ENCODE data around the gene SULT4A1.

The SULT4A1 gene

DNA sequence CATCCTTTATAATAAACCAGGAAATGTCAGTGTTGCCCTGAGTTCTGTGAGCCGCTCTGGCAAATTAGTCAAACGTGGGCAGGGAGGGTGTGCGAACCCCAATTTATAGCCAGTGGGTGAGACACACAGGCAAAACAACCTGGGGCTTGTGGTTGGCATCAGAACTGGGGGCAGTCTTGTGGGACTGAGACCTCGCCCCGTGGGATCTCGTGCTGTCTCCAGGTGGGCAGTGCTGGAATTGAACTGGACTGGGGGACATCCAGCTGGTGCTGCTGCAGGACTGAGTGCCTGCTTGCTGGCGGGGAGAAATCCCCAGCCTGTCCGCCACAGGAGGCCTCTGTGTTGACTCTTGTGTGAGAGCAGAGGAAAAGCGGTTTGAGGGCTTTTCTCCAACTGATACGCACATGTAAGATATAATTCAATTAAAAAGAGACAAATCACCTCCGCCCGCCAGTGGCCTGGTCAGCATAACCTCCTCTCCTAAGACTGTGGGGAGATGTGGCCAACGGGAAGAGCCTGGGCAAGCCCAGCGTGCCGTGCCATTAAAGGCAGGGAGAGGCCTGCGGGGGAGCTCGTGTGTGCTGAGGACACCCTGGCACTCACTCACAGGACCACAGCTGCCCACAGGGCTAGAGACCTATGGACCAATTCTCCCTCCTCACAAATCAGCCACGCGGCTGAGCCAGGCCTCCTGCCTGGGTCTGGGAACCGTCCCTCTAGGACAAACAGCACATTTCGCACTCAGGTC lies 18.4 kb downstream of the SULT4A1 start:
- FAIRE-seq, result no peak

GRCh38 chr22:43841742-43842141 lies 20.6 kb downstream of the SULT4A1 start:
- no peak for FAIRE-seq

GRCh38 chr22:43840851-43841250 lies 21.5 kb downstream of the SULT4A1 start:
- no peak for FAIRE-seq

DNA sequence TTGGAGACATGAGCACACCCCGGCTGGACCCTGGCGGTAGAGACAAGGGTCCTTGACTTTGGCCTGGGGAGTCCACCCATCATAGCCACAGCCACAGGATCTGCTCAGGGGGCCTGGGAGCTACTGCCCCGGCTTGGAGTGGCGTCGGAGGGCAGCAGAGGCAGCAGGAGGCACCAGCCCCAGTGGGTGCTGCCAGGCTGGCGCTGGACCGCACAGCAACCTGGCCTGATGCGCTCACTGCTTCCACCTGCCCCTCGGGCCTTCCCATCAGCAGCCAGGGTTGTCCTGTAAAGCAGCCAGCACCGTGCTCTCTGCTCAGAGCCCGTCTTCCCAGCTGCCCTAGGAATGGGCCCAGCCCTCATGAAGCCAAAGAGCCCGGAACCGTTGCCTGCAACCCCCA lies 21.9 kb downstream of the SULT4A1 start:
- no peak for FAIRE-seq

GRCh38 chr22:43839781-43840180 lies 22.5 kb downstream of the SULT4A1 start:
- FAIRE-seq, result no peak

DNA sequence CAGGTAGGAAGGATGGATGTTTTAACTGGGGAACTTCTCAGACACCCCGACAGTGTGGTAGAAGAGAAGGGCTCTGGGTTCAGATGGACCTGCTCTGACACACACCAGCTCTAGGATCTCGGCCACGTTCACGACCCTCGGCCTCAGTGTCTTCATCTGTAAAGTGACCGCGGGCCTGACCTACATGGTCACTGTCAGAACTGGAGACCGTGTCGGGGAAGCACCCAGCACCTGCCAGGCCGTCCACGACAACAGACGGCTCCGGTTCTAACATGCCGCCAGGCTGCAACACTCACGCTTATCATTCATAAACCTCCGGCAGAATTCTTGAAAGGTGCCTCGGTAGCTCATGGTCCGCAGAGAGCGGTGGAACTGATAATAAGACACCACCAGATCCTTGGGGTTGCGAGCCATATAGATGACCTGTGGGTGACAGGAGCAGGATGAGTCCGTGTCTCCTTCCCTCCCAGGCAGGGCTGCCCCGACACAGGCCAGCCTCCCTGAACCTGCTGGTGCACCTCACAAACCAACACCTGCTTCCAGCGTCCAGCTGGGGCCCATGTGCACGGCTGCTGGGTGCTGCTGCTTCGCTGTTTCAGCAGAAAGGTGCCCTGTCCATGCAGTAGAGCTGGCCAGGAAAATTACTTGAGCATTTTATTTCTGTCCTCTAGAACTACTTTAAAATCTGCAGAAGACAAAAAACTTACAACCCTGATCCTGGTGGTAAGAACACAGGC lies 23.6 kb downstream of the SULT4A1 start:
- no peak for FAIRE-seq

DNA sequence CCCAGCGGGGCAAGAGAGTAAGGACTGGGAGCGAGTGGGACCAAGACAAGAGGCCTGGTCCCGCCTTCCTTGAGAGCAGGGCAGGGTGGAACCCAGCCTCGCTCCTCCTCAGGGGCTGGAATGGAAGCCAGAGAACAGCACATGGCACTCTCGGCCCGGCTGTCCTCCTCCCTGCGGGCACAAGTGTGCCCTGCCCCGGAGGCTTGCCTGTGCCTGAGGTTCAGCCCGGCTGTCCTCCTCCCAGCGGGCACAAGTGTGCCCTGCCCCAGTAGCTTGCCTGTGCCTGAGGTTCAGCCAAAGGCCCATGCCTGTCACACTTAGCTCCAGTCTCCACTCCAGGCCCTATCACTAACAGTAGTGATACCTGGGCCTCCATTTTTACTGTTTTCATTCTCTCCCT lies 24.2 kb downstream of the SULT4A1 start:
- no peak for FAIRE-seq

DNA sequence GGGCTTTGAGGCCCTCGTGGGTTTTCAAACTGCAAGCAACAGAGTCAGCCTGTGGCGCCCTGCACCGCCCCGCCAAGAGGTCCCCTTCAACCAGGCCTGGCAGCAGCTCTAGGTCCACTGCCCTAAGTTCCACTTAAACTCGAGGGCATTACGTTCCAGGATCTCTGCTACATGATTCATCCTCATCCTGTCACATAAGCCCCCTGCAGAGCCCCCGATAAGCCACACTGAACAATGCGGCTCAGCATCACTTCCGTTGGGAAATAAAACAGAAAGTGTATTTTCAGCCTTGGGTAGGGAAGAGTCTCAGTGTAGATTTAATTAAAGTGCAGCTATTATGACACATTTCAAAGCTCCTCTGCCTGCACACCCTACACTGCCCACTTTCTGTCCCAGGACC lies 24.6 kb downstream of the SULT4A1 start:
- FAIRE-seq, result no peak

GRCh38 chr22:43835736-43836135 lies 26.6 kb downstream of the SULT4A1 start:
- no peak for FAIRE-seq

DNA sequence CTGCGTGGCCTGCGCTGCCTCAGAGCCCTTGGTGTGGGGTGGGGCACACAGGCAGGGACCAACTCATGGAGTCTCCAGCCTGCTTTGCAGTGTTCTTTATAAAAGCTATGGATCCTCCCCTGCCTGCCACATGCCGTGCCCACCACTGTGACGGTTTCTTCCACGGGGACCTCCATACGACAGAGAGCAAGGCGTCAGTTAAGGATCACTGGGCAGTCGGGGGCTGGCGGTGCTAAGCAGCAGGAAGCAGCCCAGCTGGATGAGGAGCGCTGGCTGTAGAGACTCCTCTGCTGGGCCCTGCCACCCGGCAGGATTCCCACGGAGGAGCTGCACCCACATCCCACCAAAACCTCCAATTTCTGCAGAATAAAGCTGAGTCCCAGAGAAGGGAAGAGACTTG lies 27.1 kb downstream of the SULT4A1 start:
- no peak for FAIRE-seq

DNA sequence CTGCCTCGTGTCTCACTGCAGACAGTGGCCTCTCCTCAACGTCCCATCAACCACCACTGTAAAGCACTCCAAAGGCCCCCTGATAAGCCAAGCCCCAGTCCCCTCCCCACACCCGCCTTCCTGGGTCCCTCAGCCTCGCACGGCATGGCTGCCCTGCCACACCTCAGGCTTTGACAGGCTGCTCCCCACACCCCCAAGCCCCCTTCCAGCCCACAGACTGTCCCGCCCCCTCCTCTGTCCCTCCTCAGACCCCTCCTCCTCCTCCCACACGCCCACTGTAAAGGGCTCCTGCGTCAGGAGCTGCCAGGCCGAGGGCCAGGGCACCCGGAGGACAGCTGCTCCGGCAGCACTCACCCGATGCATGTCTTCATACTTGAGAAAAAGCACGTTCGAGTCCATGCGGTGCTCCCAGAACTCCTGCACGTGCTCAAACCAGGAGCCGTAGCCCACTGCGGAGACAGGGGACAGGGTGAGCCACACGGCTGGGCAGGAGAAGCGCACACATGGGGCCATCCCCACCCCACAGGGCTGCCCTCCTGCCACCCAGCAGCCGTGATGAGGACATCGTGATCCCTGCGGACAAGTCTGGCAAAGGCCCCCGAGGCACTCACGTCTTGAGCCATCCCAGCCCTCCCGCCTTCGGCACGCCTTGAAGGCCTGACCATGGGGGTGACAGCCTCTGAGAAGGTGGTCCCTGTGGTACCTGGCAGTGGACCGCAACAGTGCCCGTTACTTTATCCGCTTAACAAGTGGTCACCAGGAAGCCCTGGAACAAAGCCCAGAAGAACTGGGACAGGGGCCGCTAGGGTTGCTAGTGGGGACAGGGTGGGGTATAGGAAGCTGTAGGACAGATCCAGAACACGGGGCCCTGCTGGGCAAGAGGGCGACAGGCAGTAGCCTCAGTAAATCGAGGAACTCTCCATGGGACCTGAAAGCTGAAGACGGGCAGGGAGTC lies 28.8 kb downstream of the SULT4A1 start:
- FAIRE-seq, result no peak

DNA sequence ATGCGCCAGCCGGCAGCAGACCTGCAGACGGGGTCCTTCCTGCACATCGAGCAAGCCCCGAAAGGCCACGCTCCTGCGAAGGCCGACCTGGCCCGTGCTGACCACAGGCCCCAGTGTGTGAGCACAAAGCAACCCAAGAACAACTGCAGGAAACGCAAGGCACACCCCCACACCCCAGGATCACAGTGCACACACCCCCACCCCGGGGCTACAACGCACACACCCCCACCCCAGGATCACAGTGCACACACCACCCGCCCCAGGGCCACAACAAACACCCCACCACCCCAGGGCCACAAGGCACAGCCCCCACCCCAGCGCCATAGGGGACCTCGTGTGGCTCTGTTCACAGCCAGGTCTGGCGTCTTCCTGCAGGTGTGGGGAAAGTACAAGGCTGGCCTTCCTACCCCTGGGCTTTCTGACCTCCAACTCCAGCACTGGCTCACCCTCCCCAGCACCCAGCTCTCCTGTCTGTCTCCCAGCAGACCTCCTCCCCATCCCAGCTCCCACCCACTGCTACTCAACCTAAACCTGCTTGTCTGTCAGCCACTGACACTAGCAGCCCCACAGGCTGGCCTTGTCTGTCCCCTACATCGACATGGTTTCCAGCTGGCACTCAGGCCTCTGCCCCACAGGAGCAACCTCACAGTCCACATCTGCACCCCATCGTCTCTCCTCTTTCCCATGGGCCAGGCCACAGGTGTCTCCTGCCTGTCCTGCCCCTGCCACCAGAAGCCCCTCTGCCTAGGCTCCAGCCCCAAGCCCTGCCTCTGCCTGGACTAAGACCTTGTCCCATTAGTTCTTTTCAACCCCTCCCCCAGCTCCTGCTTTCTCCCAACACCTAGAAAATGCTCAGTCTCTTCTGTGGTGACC lies 29.7 kb downstream of the SULT4A1 start:
- FAIRE-seq, result no peak

DNA sequence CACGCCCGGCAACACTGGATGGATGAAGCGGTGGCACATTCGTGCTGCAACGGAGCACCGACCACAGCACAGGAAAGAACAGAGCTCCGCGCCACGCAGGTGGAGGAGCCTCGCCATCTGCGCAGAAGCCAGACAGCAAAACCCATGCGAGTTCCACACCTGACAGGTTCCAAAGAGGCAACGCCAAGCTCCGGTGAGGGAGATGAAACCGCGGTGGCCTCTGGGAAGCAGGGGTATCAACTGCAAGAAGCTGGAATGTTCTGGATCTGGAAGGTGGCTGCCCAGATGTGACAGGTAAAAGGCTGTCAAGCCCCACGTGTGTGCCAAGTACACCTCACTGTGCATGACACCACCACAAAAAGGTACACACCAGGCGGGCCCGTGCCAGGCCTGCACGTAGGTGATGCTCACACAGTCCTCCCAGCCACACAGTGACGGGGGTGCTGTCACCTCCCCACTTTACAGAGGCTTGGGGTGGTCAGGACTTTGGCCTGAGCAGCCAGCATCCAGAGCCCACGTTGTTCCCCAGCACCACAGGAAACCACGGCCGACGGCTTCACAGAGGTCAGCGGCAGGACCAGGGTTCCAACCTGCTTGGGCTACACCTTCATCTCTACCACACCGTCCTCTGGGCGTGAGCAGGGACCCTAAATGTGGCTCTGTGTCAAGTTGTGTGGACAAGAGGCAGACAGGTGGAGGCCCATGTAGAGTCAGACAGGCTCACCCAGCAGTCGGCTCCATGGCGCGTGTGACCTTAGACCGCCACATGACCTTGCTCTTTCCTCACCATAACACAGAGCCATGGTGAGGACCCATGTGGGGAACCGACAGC lies 30.5 kb downstream of the SULT4A1 start:
- FAIRE-seq, result no peak

DNA sequence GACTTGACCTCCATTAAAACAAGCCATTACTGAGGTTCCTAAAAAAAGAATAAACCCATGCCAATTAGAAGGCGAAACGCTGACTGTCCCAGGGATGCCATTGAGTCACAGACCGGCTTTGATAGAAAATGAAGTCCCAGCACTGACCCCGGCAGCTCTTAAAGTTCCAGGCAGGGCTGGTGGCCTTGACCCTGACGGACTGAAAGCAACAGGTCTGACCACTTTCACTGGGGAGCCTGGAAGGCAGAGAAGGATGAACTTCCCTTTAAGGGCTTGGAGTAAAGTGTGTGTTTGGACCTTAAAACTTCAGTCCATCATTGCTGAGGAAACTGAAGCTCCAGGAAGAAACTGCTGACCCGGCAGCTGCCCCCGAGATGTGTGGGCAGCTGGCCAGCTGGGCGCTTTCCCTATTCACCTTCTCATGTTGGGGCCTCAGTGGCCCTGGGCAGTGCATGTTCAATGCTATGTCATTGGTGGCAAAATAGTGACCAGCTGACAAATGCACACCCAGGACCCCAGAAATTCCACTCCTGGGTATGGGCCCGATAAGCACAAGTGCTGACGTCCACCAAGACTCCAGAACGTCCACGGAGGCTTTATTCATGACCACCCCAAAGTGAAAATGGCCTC lies 31.3 kb downstream of the SULT4A1 start:
- no peak for FAIRE-seq

DNA sequence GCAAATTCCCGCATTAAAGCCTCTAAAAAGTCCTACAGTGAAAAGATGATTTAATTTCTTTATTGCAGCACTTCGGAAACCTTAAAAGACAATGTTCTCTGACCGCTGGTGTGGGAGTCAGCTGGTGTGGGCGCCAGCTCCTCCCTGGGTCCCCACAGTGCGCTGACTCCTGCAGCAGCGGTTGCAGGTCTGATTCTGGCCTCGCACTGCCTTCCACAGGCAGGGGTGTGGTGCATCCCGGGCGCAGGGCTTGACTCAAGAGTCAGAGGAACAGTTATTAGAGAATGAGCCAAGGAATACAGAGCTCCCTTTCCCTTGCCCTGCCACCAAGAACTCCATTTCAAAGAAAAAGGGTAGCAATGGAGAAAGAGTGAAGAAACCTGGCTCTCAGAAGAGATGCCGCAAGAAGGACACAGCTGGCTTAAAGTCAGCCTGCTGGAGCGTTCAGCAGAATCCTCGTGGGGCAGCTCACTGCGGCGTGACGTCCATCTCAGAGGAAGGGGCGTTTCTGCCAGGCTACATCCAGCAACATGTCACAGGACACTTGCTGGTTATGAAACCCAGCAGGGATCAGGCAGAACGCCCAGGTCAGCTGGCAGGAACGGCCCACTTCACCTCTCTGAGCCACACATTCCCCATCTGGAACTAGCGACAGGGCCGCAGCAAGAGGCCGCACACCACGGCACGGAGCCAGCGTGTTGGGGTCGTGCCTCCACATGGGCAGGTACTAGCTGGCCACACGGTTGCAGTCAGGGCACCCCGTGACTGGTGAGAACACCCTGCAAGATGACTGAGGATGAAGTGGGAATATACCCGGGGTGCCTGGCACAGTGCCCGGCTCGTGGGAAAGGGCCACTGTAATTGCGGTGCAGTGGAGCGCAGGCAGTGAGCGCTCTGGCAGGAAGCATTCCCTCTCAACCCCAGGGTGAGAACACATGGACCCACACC lies 32.1 kb downstream of the SULT4A1 start:
- FAIRE-seq, result no peak

GRCh38 chr22:43828998-43829782 lies 33.1 kb downstream of the SULT4A1 start:
- FAIRE-seq, result no peak

- FAIRE-seq, result no peak
These were observed 33.7 kb downstream of the SULT4A1 start for GRCh38 chr22:43828725-43828997.

GRCh38 chr22:43827926-43828724 lies 34.2 kb downstream of the SULT4A1 start:
- no peak for FAIRE-seq

Data from G401.6 (cell line).